Body of pancreas (tissue), 4 donors: ENCODE data around the gene CHN2. TPM values are rescaled to one million over a fixed set of nuclear protein-coding genes. Genes with fewer than 3 reads are reported as not detected.

ENCODE experiments used
- ATAC-seq: fragments of 150-250 bp; one replicate; pipeline ENCODE4 v1.9.1; 2016
- DNase-seq, 4 donors: peaks; one replicate each; pipeline ENCODE4 v3.0.0-alpha.2; 2019
- H3K27ac ChIP-seq, 4 donors: fragments of 200-600 bp; sonication (generic); 1 replicate in 3 of 4; 2 replicates in 1 of 4; pipeline versions ENCODE4 v1.5.1 to v1.6.1; 2016 to 2019; ENCODE audit warnings: mild to moderate bottlenecking in 1 of 4, mixed read lengths in 1 of 4, moderate library complexity in 1 of 4
- H3K27me3 ChIP-seq, 2 donors: fragments of 200-600 bp; sonication (generic); one replicate each; pipeline ENCODE4 v1.6.0; 2016; ENCODE audit warnings: mild to moderate bottlenecking in 1 of 2
- H3K36me3 ChIP-seq, 2 donors: fragments of 200-600 bp; sonication (generic); replicated peaks in 1 of 2; 2 replicates each; pipeline ENCODE4 v1.5.1; 2016; ENCODE audit warnings: low read depth in 2 of 2; ENCODE audit not compliant: insufficient read depth in 1 of 2
- H3K4me1 ChIP-seq: fragments of 200-600 bp; sonication (generic); one replicate; pipeline ENCODE4 v1.6.0; 2016
- H3K4me3 ChIP-seq, 2 donors: fragments of 200-600 bp; sonication (generic); 1 replicate in 1 of 2; 2 replicates in 1 of 2; pipeline ENCODE4 v1.5.1; 2016 to 2019
- H3K9me3 ChIP-seq, 3 donors: fragments of 200-600 bp; sonication (generic); 1 replicate in 2 of 3; 2 replicates in 1 of 3; pipeline ENCODE4 v1.5.1; 2016
- POLR2A ChIP-seq, 3 donors: fragments of 450-650 bp; IDR thresholded peaks; one replicate each; pipeline ENCODE4 v1.6.1; 2016; ENCODE audit warnings: antibody characterized with exemption in 3 of 3, mild to moderate bottlenecking in 2 of 3
- WGBS, 2 donors: methylation state at CpG; one replicate each; pipeline ENCODE4 v1.1.5; 2017; 5-methylcytosine and 5-hydroxymethylcytosine counted together
- intact Hi-C: fragments of 100-400 bp; cut with DNase I; formaldehyde crosslinking; loops from one replicate; pipeline ENCODE4 v1.15.1; 2023
- total RNA-seq, 2 donors: library from RNA; depleted of rRNA; stranded (reverse); fragments of >200 nt; gene quantifications; one replicate each; pipeline ENCODE4 v1.1.0, GENCODE V29; 2016
- TF ChIP-seq, protein P1 (sequence below), 7 experiments: fragments of 450-650 bp in 4 of 7; fragments of 200-600 bp in 3 of 7; sonication (generic) in 3 of 7; IDR thresholded peaks; one replicate each; pipeline ENCODE4 v1.5.1; 2016 to 2019; ENCODE audit warnings: antibody characterized with exemption in 7 of 7

Gene CHN2
- total RNA-seq, 2 donors from 2014 or later = 55.7 to 58.6 TPM

DNA sequence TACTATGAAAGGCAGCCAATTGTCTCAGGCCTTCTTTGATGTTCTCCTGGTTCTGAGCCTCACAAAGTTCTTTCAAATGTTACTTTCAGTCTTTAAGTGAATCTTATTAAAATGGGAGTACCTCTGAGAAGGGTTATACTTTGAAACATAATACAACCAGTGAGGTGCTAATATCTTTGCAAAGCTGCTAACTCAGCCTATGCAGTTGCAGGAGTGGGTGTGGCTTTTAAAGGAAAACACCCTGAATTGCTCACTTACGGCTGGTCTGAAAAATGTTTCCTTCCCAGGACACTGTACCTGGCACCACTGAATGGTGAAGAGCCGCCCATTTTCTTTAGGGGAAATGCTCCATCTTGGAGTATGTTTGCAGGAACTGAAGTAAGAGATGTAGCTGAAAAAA is 130.9 kb downstream of the CHN2 start:
- ATAC-seq = no peak
- 75 to 76% methylated on average over 2 of the region's 2 CpGs for WGBS, 2 donors
- intact Hi-C loops = no loop called here

DNA sequence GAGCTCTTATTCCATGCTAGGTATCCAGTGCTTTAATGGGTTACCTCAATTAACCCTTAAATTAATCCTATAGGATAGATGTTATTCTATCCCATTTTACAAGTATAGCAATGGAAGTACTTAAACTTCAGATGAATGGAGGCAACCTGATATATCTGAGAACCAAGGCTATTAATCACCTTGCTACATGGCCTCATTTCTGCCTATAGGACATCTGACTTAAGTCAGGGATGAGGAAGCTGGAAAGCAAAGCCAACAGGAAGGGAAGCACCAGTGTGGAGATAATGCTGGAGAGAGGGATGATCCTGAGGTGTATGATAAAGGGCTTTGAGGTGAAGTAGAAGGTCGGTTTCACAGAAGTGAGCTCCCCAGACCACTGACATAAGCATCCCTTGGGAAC is 132.3 kb downstream of the CHN2 start:
- TF ChIP-seq POLR2A (IDR thresholded peaks at IDR 0.05) = no peak
- TF ChIP-seq, protein P1, sequence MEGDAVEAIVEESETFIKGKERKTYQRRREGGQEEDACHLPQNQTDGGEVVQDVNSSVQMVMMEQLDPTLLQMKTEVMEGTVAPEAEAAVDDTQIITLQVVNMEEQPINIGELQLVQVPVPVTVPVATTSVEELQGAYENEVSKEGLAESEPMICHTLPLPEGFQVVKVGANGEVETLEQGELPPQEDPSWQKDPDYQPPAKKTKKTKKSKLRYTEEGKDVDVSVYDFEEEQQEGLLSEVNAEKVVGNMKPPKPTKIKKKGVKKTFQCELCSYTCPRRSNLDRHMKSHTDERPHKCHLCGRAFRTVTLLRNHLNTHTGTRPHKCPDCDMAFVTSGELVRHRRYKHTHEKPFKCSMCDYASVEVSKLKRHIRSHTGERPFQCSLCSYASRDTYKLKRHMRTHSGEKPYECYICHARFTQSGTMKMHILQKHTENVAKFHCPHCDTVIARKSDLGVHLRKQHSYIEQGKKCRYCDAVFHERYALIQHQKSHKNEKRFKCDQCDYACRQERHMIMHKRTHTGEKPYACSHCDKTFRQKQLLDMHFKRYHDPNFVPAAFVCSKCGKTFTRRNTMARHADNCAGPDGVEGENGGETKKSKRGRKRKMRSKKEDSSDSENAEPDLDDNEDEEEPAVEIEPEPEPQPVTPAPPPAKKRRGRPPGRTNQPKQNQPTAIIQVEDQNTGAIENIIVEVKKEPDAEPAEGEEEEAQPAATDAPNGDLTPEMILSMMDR (IDR thresholded peaks at IDR 0.05) = no peak
- H3K4me1 ChIP-seq = peaks cover 41% of the 10 kb centered on the region
- 96 to 100% methylated on average over 1 of the region's 1 CpG for WGBS, 2 donors
- no peaks in the 10 kb centered on the region for H3K9me3 ChIP-seq
- ATAC-seq = no peak
- DNase-seq = no peak
- intact Hi-C loops = no loop called here
- no peaks in the 10 kb centered on the region for H3K27me3 ChIP-seq
- H3K4me3 ChIP-seq = no peak overlapping the region
- peak overlapping the region in 1 of 4 donors; percentile 65 for H3K27ac ChIP-seq
- H3K36me3 ChIP-seq = no peaks in the 10 kb centered on the region

More for the DNA sequence above, 130.9 kb downstream of the CHN2 start:
- no peaks in the 10 kb centered on the region for H3K36me3 ChIP-seq
- H3K4me1 ChIP-seq = peaks cover 36% of the 10 kb centered on the region
- H3K27ac ChIP-seq = no peak overlapping the region
- no peaks in the 10 kb centered on the region for H3K27me3 ChIP-seq
- no peak for TF ChIP-seq POLR2A (IDR thresholded peaks at IDR 0.05)
- TF ChIP-seq, protein P1 (IDR thresholded peaks at IDR 0.05) = no peak
- no peak overlapping the region for H3K4me3 ChIP-seq
- no peaks in the 10 kb centered on the region for H3K9me3 ChIP-seq
- no peak for DNase-seq

DNA sequence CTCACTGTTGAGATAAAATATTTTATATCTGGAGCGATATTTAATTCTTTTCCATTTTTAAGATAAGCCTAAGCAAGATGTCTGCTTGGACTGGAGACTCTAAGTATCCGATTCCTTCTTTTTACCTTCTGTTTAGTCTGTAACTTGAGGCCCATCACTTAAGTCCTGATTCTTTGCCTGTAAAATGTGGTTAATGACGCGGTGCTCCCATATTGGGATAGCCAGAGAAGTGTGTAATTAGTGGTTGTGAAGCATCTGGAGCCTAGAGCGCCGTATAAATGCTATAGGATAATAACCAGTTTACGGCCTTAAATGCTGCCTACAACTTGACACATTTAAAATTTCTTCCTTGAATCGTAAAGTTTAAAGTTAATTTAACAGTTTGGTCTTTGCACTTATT is 132.9 kb downstream of the CHN2 start:
- H3K27ac ChIP-seq = peak overlapping the region in 3 of 4 donors; percentile 60 to 69 (median 65)
- ATAC-seq = no peak

DNA sequence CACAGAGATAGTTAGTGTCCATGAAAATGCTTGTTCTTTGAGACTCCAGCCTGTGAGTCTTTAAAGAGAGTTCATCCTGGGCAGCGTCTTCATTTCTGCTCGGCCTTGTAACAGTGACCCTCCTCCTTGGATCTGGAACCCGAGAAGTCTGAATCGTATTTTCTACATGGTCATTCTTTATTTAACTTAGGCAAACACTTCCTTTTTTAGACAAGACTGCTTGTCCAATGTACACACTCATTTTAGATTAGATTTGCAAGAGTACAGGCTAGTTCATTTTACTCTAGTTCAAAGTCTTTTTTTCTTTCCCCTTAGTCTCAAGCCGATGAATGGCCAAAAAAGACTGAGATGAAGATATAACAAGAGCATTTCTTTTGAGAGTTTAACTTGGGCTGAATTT is 133.5 kb downstream of the CHN2 start:
- Histone ChIP-seq H3K27ac (peak overlapping the region; percentile 60 to 69 (median 62)), H3K27me3 (no peaks in the 10 kb centered on the region), H3K9me3 (no peaks in the 10 kb centered on the region), H3K4me3 (no peak overlapping the region), H3K4me1 (peaks cover 51% of the 10 kb centered on the region), H3K36me3 (no peaks in the 10 kb centered on the region)
- DNase-seq = no peak
- intact Hi-C loops = no loop called here
- TF ChIP-seq, protein P1 (IDR thresholded peaks at IDR 0.05) = no peak
- no peak for TF ChIP-seq POLR2A (IDR thresholded peaks at IDR 0.05)
- 19 to 33% methylated on average over 5 of the region's 5 CpGs for WGBS, 2 donors
- peak; percentile 79 for ATAC-seq

More for the DNA sequence above, 132.9 kb downstream of the CHN2 start:
- peaks cover 47% of the 10 kb centered on the region for H3K4me1 ChIP-seq
- no peak for TF ChIP-seq POLR2A (IDR thresholded peaks at IDR 0.05)
- TF ChIP-seq, protein P1 (IDR thresholded peaks at IDR 0.05) = no peak
- no peaks in the 10 kb centered on the region for H3K27me3 ChIP-seq
- H3K9me3 ChIP-seq = no peaks in the 10 kb centered on the region
- WGBS, 2 donors = 83 to 88% methylated on average over 8 of the region's 8 CpGs
- no peak overlapping the region for H3K4me3 ChIP-seq
- intact Hi-C loops = no loop called here
- no peaks in the 10 kb centered on the region for H3K36me3 ChIP-seq
- DNase-seq = no peak

DNA sequence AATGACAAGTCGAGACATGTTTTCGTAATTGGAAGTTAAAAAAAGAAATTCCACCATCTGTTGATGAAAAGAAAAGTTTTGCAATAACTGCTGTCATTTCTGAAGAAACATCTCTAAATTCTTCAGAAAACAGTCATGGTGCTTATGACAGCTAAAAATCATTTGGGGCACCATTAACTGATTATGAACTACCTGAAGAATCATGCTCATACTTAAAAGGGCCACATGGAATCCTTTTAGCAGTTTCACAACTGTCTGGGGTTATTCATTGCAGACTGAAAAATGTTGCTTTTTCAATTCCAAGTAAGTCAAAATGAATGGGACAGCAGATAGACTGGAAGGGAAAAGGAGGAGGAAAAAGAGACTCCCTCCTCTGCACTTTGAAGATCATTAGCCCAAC is 134.2 kb downstream of the CHN2 start:
- H3K27me3 ChIP-seq = no peaks in the 10 kb centered on the region

More for the DNA sequence above, 134.2 kb downstream of the CHN2 start:
- TF ChIP-seq POLR2A (IDR thresholded peaks at IDR 0.05) = no peak
- TF ChIP-seq, protein P1 (IDR thresholded peaks at IDR 0.05) = no peak
- Histone ChIP-seq H3K27ac (peak overlapping the region; percentile 42 to 69 (median 66)), H3K36me3 (no peaks in the 10 kb centered on the region), H3K9me3 (no peaks in the 10 kb centered on the region), H3K4me1 (peaks cover 53% of the 10 kb centered on the region), H3K4me3 (no peak overlapping the region)
- intact Hi-C loops = no loop called here
- DNase-seq (no peak), ATAC-seq (no peak)
- 16 to 53% methylated on average over 2 of the region's 2 CpGs for WGBS, 2 donors
